IMR-90 (cell line): ENCODE measurements around the gene ANKFN1. TPM values are rescaled to one million over a fixed set of nuclear protein-coding genes. Genes with fewer than 3 reads are reported as not detected.
A peak's percentile ranks its signal among the peaks of the same experiment; 100 is the strongest.

Experiments used
- ATAC-seq: fragments of 200-7000 bp; cut with Tn5 transposase; 2 replicates; pipeline ENCODE4 v1.9.1; 2020; ENCODE audit warnings: low read depth, mild to moderate bottlenecking, moderate library complexity
- BruUV-seq: library from RNA; stranded (reverse); fragments of 400-500 nt; replicated peaks from 2 replicates; lab custom pipeline; 2021; lab: Mats Ljungman, UMichigan
- CTCF ChIA-PET: fragments of 300-600 bp; formaldehyde crosslinking; extraction: SDS; loops from one replicate; lab custom pipeline; 2021; ENCODE audit warnings: antibody characterized with exemption; lab: Yijun Ruan, JAX
- POLR2A ChIA-PET: fragments of 300-600 bp; sonication (Branson Sonifier 250); formaldehyde crosslinking; loops from one replicate; lab custom pipeline; 2022; ENCODE audit warnings: antibody characterized with exemption; ENCODE audit not compliant: unreplicated experiment; lab: Charles Lee
- DNase-seq: peaks from one replicate; pipeline ENCODE4 v3.0.0; 2013
- H2AFZ ChIP-seq: replicated peaks from 2 replicates; pipeline ENCODE3; 2013; ENCODE audit warnings: low read length, mild to moderate bottlenecking; ENCODE audit not compliant: poor library complexity
- H2AK5ac ChIP-seq: 2 replicates; pipeline ENCODE4 v1.6.1; 2013; ENCODE audit warnings: low read depth, low read length, inconsistent platforms
- H2AK9ac ChIP-seq: replicated peaks from 2 replicates; pipeline ENCODE3; 2013; ENCODE audit warnings: mild to moderate bottlenecking, low read depth, low read length, moderate library complexity; ENCODE audit not compliant: poor library complexity
- H2BK120ac ChIP-seq: 2 replicates; pipeline ENCODE4 v1.6.1; 2013; ENCODE audit warnings: low read depth, low read length, inconsistent platforms
- H2BK15ac ChIP-seq: 3 replicates; pipeline ENCODE4 v1.6.1; 2013; ENCODE audit warnings: low read depth, low read length, inconsistent platforms
- H2BK20ac ChIP-seq: 2 replicates; pipeline ENCODE4 v1.6.1; 2013; ENCODE audit warnings: low read depth, mild to moderate bottlenecking, inconsistent platforms, low read length, moderate library complexity
- H2BK5ac ChIP-seq: 2 replicates; pipeline ENCODE4 v1.6.1; 2013; ENCODE audit warnings: mild to moderate bottlenecking, low read depth, low read length, inconsistent platforms; ENCODE audit not compliant: poor library complexity, severe bottlenecking
- H3K14ac ChIP-seq: replicated peaks from 2 replicates; pipeline ENCODE4 v1.6.1; 2013; ENCODE audit warnings: low read depth, low read length, inconsistent platforms
- H3K18ac ChIP-seq: 2 replicates; pipeline ENCODE4 v1.6.1; 2013; ENCODE audit warnings: low read depth, low read length, control low read depth
- H3K23ac ChIP-seq: 2 replicates; pipeline ENCODE4 v1.6.1; 2013; ENCODE audit warnings: low read depth, low read length, inconsistent platforms
- H3K27ac ChIP-seq: 2 replicates; pipeline ENCODE4 v1.5.1; 2013; ENCODE audit warnings: mild to moderate bottlenecking, control low read depth, low read length; ENCODE audit not compliant: insufficient read depth
- H3K27me3 ChIP-seq: 2 replicates; pipeline ENCODE4 v1.6.1; 2013; ENCODE audit warnings: low read length; ENCODE audit not compliant: control insufficient read depth, insufficient read depth
- H3K36me3 ChIP-seq: 2 replicates; pipeline ENCODE4 v1.6.1; 2013; ENCODE audit warnings: low read length, mixed read lengths; ENCODE audit not compliant: control insufficient read depth, insufficient read depth
- H3K4ac ChIP-seq: 2 replicates; pipeline ENCODE4 v1.6.1; 2013; ENCODE audit warnings: low read depth, low read length, inconsistent platforms
- H3K4me1 ChIP-seq: 2 replicates; pipeline ENCODE4 v1.6.1; 2013; ENCODE audit warnings: low read length, mixed read lengths; ENCODE audit not compliant: control insufficient read depth, insufficient read depth
- H3K4me2 ChIP-seq: 2 replicates; pipeline ENCODE4 v1.6.1; 2013; ENCODE audit warnings: low read depth, mild to moderate bottlenecking, control low read depth, low read length, moderate library complexity
- H3K4me3 ChIP-seq: 2 replicates; pipeline ENCODE4 v1.5.1; 2013; ENCODE audit warnings: low read depth, mild to moderate bottlenecking, control low read depth, low read length, moderate library complexity; ENCODE audit not compliant: insufficient read depth
- H3K56ac ChIP-seq: 2 replicates; pipeline ENCODE4 v1.6.1; 2013; ENCODE audit warnings: low read length, inconsistent platforms; ENCODE audit not compliant: insufficient read depth; ENCODE audit errors: extremely low read depth
- H3K79me1 ChIP-seq, 2 experiments: 2 replicates each; pipeline ENCODE4 v1.6.1; 2013; ENCODE audit warnings: low read length in 2 of 2, inconsistent platforms in 1 of 2, low read depth in 1 of 2
- H3K9ac ChIP-seq: 2 replicates; pipeline ENCODE4 v1.6.1; 2013; ENCODE audit warnings: low read depth, low read length, control low read depth
- H3K9me1 ChIP-seq: 2 replicates; pipeline ENCODE4 v1.6.1; 2013; ENCODE audit warnings: low read length, inconsistent platforms; ENCODE audit not compliant: insufficient read depth
- H3K9me3 ChIP-seq: 2 replicates; pipeline ENCODE4 v1.6.1; 2013; ENCODE audit warnings: low read length; ENCODE audit not compliant: control insufficient read depth, insufficient read depth
- H4K20me1 ChIP-seq: 2 replicates; pipeline ENCODE4 v1.6.1; 2013; ENCODE audit warnings: low read length, inconsistent platforms; ENCODE audit not compliant: insufficient read depth
- H4K5ac ChIP-seq: 2 replicates; pipeline ENCODE4 v1.6.1; 2013; ENCODE audit warnings: mild to moderate bottlenecking, low read depth, low read length, control low read depth
- H4K8ac ChIP-seq, 2 experiments: 2 replicates each; pipeline ENCODE4 v1.6.1; 2013; ENCODE audit warnings: low read depth in 2 of 2, low read length in 2 of 2, control low read depth in 1 of 2, inconsistent platforms in 1 of 2
- H4K91ac ChIP-seq: 2 replicates; pipeline ENCODE4 v1.6.1; 2013; ENCODE audit warnings: low read depth, low read length, inconsistent platforms; ENCODE audit not compliant: insufficient read depth
- MAZ ChIP-seq: IDR thresholded peaks from 2 replicates; pipeline ENCODE4 v1.6.1; 2012; ENCODE audit warnings: low read depth, mild to moderate bottlenecking, low read length, improper control_type of control experiment, moderate library complexity, borderline replicate concordance
- RCOR1 ChIP-seq: IDR thresholded peaks from 2 replicates; pipeline ENCODE4 v1.6.1; 2012; ENCODE audit warnings: mild to moderate bottlenecking, low read length, improper control_type of control experiment; ENCODE audit not compliant: insufficient replicate concordance
- RFX5 ChIP-seq: IDR thresholded peaks from 2 replicates; pipeline ENCODE4 v1.8.0; 2012; ENCODE audit warnings: low read depth, mild to moderate bottlenecking, low read length, moderate library complexity
- WGBS, 2 experiments: methylation state at CpG; one replicate each; pipeline versions ENCODE4 v1.1.5 to v1.1.7; 2013; ENCODE audit warnings: missing lambda C conversion rate in 2 of 2; ENCODE audit not compliant: insufficient read length in 1 of 2; ENCODE audit errors: extremely low coverage in 2 of 2; 5-methylcytosine and 5-hydroxymethylcytosine counted together
- dilution Hi-C: fragments of 300-500 bp; cut with HindIII; formaldehyde crosslinking; loops from one replicate; pipeline ENCODE4 v1.14.3; 2018; ENCODE audit warnings: low sequenced_read_pairs; ENCODE audit not compliant: unreplicated experiment
- in situ Hi-C: fragments of 300-500 bp; cut with MboI; formaldehyde crosslinking; loops from 3 replicates; pipeline ENCODE4 v1.14.3; 2019; ENCODE audit warnings: low sequenced_read_pairs, inconsistent platforms, mixed read lengths
- intact Hi-C: fragments of 100-400 bp; cut with micrococcal nuclease; formaldehyde crosslinking; loops from 2 replicates; pipeline ENCODE4 v1.10.0; 2022
- polyA plus RNA-seq, 3 experiments: library from polyadenylated mRNA; depleted of rRNA; stranded (reverse); fragments of >200 nt; gene quantifications; 2 replicates each; pipeline ENCODE4 v1.2.3, GENCODE V29; 2012; ENCODE audit warnings: low replicate concordance in 1 of 3
- total RNA-seq: library from RNA; depleted of rRNA; stranded (reverse); fragments of >200 nt; gene quantifications from 2 replicates; pipeline ENCODE4 v1.2.3, GENCODE V29; 2012
- TF ChIP-seq, protein P1 (sequence below): fragments of 150-350 bp; IDR thresholded peaks from 2 replicates; pipeline ENCODE4 v1.6.1; 2017; ENCODE audit warnings: mild to moderate bottlenecking, antibody characterized with exemption, low read length, low read depth

Gene ANKFN1
- total and polyA plus RNA-seq, 2 of the 4 experiments (the other 2 are of a cell fraction): not detected

DNA sequence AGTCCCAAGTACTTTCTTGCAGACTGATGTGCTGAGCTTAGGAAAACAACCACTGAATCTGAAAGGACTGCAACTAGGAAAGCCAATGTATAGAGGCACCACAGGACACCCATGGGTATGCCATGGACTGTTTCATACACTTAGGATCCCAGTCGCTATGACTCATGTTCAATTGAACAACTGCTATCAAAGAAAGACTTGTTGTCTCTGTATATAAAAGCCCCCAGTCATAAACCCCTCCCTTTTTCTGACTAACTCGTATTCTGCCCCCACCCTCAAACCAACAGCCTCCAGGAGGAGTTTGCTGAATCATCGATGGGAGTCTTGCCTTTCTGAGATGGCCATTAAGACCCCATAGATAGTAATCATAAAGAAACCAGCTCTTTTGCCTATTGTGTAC lies 205.4 kb downstream of the ANKFN1 start:
- Histone ChIP-seq H4K91ac (no peak overlapping the region), H2BK20ac (no peak overlapping the region), H2BK5ac (no peak overlapping the region), H3K56ac (no peak overlapping the region), H2BK120ac (no peak overlapping the region), H3K23ac (no peak overlapping the region), H3K27me3 (no peaks in the 10 kb centered on the region), H4K5ac (no peak overlapping the region), H3K4me3 (no peak overlapping the region), H3K18ac (no peak overlapping the region), H2AFZ (no peak overlapping the region), H3K9me1 (no peaks in the 10 kb centered on the region), H2AK5ac (no peak overlapping the region), H4K8ac (no peak overlapping the region), H3K4me2 (no peak overlapping the region), H3K4ac (no peak overlapping the region), H3K4me1 (no peaks in the 10 kb centered on the region), H4K20me1 (no peaks in the 10 kb centered on the region), H2BK15ac (no peak overlapping the region), H3K9ac (no peak overlapping the region), H3K79me1 (no peaks in the 10 kb centered on the region), H2AK9ac (no peak overlapping the region), H3K36me3 (no peaks in the 10 kb centered on the region), H3K9me3 (no peaks in the 10 kb centered on the region), H3K14ac (no peak overlapping the region), H3K27ac (no peak overlapping the region)
- TF ChIP-seq RFX5 (no peak), RCOR1 (no peak), MAZ (no peak)
- TF ChIP-seq, protein P1, sequence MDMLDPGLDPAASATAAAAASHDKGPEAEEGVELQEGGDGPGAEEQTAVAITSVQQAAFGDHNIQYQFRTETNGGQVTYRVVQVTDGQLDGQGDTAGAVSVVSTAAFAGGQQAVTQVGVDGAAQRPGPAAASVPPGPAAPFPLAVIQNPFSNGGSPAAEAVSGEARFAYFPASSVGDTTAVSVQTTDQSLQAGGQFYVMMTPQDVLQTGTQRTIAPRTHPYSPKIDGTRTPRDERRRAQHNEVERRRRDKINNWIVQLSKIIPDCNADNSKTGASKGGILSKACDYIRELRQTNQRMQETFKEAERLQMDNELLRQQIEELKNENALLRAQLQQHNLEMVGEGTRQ: no peak
- CTCF ChIA-PET: interaction anchor here (0.6 kb wide), 2 partner anchors 12 to 621 kb away, joined by 3 read pairs; no protein-coding TSS in a partner anchor
- in situ Hi-C loops: no loop called here
- BruUV-seq: no TSS peak
- WGBS, 2 experiments: no CpG with 5 or more reads among the region's 3 CpGs
- intact Hi-C loops: no loop called here
- dilution Hi-C loops: no loop called here
- POLR2A ChIA-PET: no interaction called here
- no peak for ATAC-seq
- peak; percentile 32 for DNase-seq
